Measurements from ENCODE around the gene OSBPL5.
"Not testable (repeated sequence)": the region's sequence is repeated elsewhere in the genome, so short reads cannot be mapped to it uniquely, and the experiment has no call there.

OSBPL5 gene

GRCh38 chr11:3120071-3120792 lies 44.9 kb downstream of the OSBPL5 start:
- peak; percentile 24 for DNase-seq

GRCh38 chr11:3119141-3119821 lies 45.8 kb downstream of the OSBPL5 start:
- DNase-seq: peak; percentile 19

- no peak for DNase-seq
Observed at GRCh38 chr11:3115321-3115720, 49.8 kb downstream of the OSBPL5 start.

GRCh38 chr11:3113661-3114060 lies 51.4 kb downstream of the OSBPL5 start:
- not testable (repeated sequence) for DNase-seq

GRCh38 chr11:3111919-3112690 lies 53.0 kb downstream of the OSBPL5 start:
- DNase-seq: no peak

GRCh38 chr11:3111466-3111865 lies 53.6 kb downstream of the OSBPL5 start:
- DNase-seq: peak; percentile 7

GRCh38 chr11:3109921-3110706 lies 55.0 kb downstream of the OSBPL5 start:
- DNase-seq: peak; percentile 49

GRCh38 chr11:3109434-3109833 lies 55.7 kb downstream of the OSBPL5 start:
- peak; percentile 22 for DNase-seq

- peak; percentile 17 for DNase-seq
Observed at GRCh38 chr11:3108183-3108721, 56.9 kb downstream of the OSBPL5 start.

- peak; percentile 4 for DNase-seq
Observed at GRCh38 chr11:3107608-3108182, 57.4 kb downstream of the OSBPL5 start.

- peak; percentile 25 for DNase-seq
Observed at GRCh38 chr11:3106736-3107524, 58.2 kb downstream of the OSBPL5 start.

- peak; percentile 21 for DNase-seq
Observed at GRCh38 chr11:3105791-3106735, 59.0 kb downstream of the OSBPL5 start.

- peak; percentile 25 for DNase-seq
Observed at GRCh38 chr11:3104961-3105790, 59.9 kb downstream of the OSBPL5 start.

- DNase-seq: no peak
Observed at GRCh38 chr11:3104051-3104714, 60.9 kb downstream of the OSBPL5 start.

GRCh38 chr11:3103076-3103475 lies 62.0 kb downstream of the OSBPL5 start:
- no peak for DNase-seq

GRCh38 chr11:3102641-3102921 lies 62.5 kb downstream of the OSBPL5 start:
- DNase-seq: no peak

GRCh38 chr11:3101921-3102640 lies 63.0 kb downstream of the OSBPL5 start:
- DNase-seq: no peak

GRCh38 chr11:3099178-3099577 lies 65.9 kb downstream of the OSBPL5 start:
- no peak for DNase-seq

Data from activated CD4-positive, CD25-positive, alpha-beta regulatory T cell treated with anti-CD3 and anti-CD28 coated beads, Interleukin-2, amount 50 U/mL, for 72 hours (primary cell).